Natural killer cell (primary cell): ENCODE data around the gene DLG1. TPM values are rescaled to one million over a fixed set of nuclear protein-coding genes. Genes with fewer than 3 reads are reported as not detected.

Experiments used
- ATAC-seq, 3 donors: fragments of 150-1000 bp in 2 of 3; fragments of 200-7000 bp in 1 of 3; cut with Tn5 transposase; 1 replicate in 1 of 3; 2 replicates in 2 of 3; pipeline ENCODE4 v1.10.0; 2021; ENCODE audit warnings: mild to moderate bottlenecking in 2 of 3, moderate library complexity in 2 of 3
- DNase-seq, 2 donors: peaks; one replicate each; pipeline versions ENCODE4 v3.0.0 to v3.0.0-alpha.2; 2013 to 2021; ENCODE audit warnings: mixed read lengths in 1 of 2
- H3K27ac ChIP-seq: one replicate; pipeline ENCODE4 v1.5.1; 2013; ENCODE audit warnings: mild to moderate bottlenecking, low read length
- H3K27me3 ChIP-seq: one replicate; pipeline ENCODE4 v1.6.1; 2013; ENCODE audit warnings: low read length; ENCODE audit not compliant: control insufficient read depth, insufficient read depth
- H3K36me3 ChIP-seq: one replicate; pipeline ENCODE4 v1.6.1; 2013; ENCODE audit warnings: low read length; ENCODE audit not compliant: control insufficient read depth, insufficient read depth
- H3K4me1 ChIP-seq: one replicate; pipeline ENCODE4 v1.6.1; 2013; ENCODE audit warnings: low read length; ENCODE audit not compliant: control insufficient read depth, insufficient read depth
- H3K4me3 ChIP-seq: one replicate; pipeline ENCODE4 v1.5.1; 2013; ENCODE audit warnings: low read length
- H3K9me3 ChIP-seq: one replicate; pipeline ENCODE4 v1.6.1; 2013; ENCODE audit warnings: low read length; ENCODE audit not compliant: control insufficient read depth, insufficient read depth
- H3K27ac Mint-ChIP-seq, 2 donors: one replicate each; pipeline ENCODE4 v1.8.0; 2022; ENCODE audit warnings: mild to moderate bottlenecking in 2 of 2, mixed read lengths in 2 of 2, moderate library complexity in 1 of 2
- H3K27me3 Mint-ChIP-seq, 2 donors: one replicate each; pipeline ENCODE4 v1.8.0; 2022; ENCODE audit warnings: low read depth in 2 of 2, mixed read lengths in 2 of 2
- H3K36me3 Mint-ChIP-seq: one replicate; pipeline ENCODE4 v1.8.0; 2022; ENCODE audit warnings: mixed read lengths
- H3K4me1 Mint-ChIP-seq, 2 donors: one replicate each; pipeline ENCODE4 v1.8.0; 2022; ENCODE audit warnings: mixed read lengths in 2 of 2
- H3K4me3 Mint-ChIP-seq: one replicate; pipeline ENCODE4 v1.8.0; 2022; ENCODE audit warnings: mild to moderate bottlenecking, moderate library complexity, mixed read lengths
- H3K9me3 Mint-ChIP-seq, 2 donors: one replicate each; pipeline ENCODE4 v1.8.0; 2022; ENCODE audit warnings: mixed read lengths in 2 of 2
- WGBS: methylation state at CpG from one replicate; pipeline ENCODE4 v1.1.7; 2013; ENCODE audit warnings: missing lambda C conversion rate; ENCODE audit not compliant: insufficient coverage; 5-methylcytosine and 5-hydroxymethylcytosine counted together
- intact Hi-C: fragments of 100-400 bp; cut with micrococcal nuclease; formaldehyde crosslinking; loops from one replicate; pipeline ENCODE4 v1.14.2; 2022
- total RNA-seq, 4 donors: library from RNA; stranded (reverse); fragments of 120-200 nt in 1 of 4; gene quantifications; one replicate each; pipeline versions ENCODE4 v1.2.3 to v1.2.4, GENCODE V29; 2013 to 2022
- TF ChIP-seq, protein P1 (sequence below): fragments of 200-600 bp; IDR thresholded peaks from one replicate; pipeline ENCODE4 v1.8.0; 2022; ENCODE audit warnings: antibody characterized with exemption

Gene DLG1
- total RNA-seq, 3 donors from 2014 or later (not counting 1 experiment from before 2014, with no cell fraction given): 82.0 to 91.8 (median 89.0) TPM

DNA sequence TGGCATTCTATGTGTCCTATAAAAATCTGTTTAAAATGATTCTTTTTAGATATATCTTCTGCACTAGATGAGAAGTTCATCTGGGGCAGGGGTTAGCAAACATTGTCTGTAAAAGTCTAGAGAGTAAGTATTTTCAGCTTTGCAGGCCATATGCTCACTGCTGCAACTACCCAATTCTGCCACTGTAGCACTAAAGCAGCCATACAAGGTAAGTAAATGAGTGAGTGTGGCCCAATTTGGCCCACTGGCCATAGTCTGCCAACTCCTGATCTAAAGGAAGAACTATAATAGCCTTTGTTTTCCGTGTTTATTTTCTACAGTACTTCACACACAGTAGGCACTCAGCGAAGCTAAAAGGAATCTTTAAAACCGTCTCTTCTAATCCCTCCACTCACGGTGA, 42.3 kb downstream of the DLG1 start:
- H3K4me1 Mint-ChIP-seq: peaks cover 41 to 43% of the 10 kb centered on the region in 2 donors
- WGBS: 96% methylated on average over 4 of the region's 4 CpGs

DNA sequence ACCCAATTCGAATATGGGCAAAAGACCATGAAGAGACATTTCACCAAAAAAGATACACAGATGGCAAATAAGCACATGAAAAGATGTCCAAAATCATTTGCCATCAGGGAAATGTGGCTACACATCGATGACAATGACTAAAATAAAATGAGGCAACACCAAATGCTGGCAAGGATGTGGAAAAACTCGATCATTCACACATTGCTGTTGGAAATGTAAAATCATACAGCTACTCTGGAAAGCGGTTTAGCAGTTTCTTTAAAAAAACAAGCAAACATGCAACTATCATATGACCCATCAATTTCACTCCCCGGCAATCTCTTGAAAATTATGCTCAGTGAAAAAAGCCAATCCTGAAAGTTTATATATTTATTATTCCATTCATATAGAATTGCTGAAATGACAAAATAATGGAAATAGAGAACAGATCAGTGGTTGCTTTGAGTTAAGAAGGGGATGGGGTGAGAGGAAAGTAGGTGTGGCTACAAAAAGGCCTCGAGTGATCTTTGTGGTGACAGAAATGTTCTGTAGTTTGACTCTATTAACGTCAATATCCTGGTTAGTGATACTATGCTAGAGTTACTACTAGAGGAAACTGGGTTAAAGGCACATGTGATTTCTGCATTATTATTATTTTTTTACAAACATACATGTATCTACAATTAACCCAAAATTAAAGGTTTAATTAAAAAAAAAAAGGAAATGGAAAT, 45.0 kb downstream of the DLG1 start:
- peaks cover 4% of the 10 kb centered on the region for H3K36me3 ChIP-seq
- H3K27me3 ChIP-seq: no peaks in the 10 kb centered on the region
- WGBS: 63% methylated on average over 5 of the region's 7 CpGs
- ATAC-seq (peak; percentile 64 to 81 (median 81)), DNase-seq (peak in 1 of 2 donors; percentile 34)
- no peak overlapping the region for H3K4me3 Mint-ChIP-seq
- no peak overlapping the region for H3K4me3 ChIP-seq
- H3K9me3 Mint-ChIP-seq: peaks cover 2 to 9% of the 10 kb centered on the region in 2 donors
- peaks cover 17% of the 10 kb centered on the region for H3K36me3 Mint-ChIP-seq
- H3K4me1 ChIP-seq: no peaks in the 10 kb centered on the region
- TF ChIP-seq, protein P1, sequence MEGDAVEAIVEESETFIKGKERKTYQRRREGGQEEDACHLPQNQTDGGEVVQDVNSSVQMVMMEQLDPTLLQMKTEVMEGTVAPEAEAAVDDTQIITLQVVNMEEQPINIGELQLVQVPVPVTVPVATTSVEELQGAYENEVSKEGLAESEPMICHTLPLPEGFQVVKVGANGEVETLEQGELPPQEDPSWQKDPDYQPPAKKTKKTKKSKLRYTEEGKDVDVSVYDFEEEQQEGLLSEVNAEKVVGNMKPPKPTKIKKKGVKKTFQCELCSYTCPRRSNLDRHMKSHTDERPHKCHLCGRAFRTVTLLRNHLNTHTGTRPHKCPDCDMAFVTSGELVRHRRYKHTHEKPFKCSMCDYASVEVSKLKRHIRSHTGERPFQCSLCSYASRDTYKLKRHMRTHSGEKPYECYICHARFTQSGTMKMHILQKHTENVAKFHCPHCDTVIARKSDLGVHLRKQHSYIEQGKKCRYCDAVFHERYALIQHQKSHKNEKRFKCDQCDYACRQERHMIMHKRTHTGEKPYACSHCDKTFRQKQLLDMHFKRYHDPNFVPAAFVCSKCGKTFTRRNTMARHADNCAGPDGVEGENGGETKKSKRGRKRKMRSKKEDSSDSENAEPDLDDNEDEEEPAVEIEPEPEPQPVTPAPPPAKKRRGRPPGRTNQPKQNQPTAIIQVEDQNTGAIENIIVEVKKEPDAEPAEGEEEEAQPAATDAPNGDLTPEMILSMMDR: no peak
- peaks cover 13% of the 10 kb centered on the region for H3K9me3 ChIP-seq
- peaks cover 37 to 45% of the 10 kb centered on the region in 2 donors for H3K4me1 Mint-ChIP-seq
- H3K27me3 Mint-ChIP-seq: no peaks in the 10 kb centered on the region
- intact Hi-C loops: no loop called here
- H3K27ac ChIP-seq: no peak overlapping the region
- H3K27ac Mint-ChIP-seq: peak overlapping the region; percentile 66 to 73

More for the DNA sequence above, 42.3 kb downstream of the DLG1 start:
- H3K36me3 Mint-ChIP-seq: no peaks in the 10 kb centered on the region
- intact Hi-C loops: loop anchor here (2.0 to 5.0 kb wide), 2 partner anchors 196 to 255 kb away; no protein-coding TSS in a partner anchor
- H3K4me3 Mint-ChIP-seq: no peak overlapping the region
- no peaks in the 10 kb centered on the region for H3K9me3 Mint-ChIP-seq
- H3K27me3 Mint-ChIP-seq: no peaks in the 10 kb centered on the region
- no peak for DNase-seq
- TF ChIP-seq, protein P1: no peak
- ATAC-seq: no peak
- no peak overlapping the region for H3K27ac Mint-ChIP-seq
- H3K9me3 ChIP-seq: no peaks in the 10 kb centered on the region
- no peaks in the 10 kb centered on the region for H3K27me3 ChIP-seq
- H3K4me1 ChIP-seq: no peaks in the 10 kb centered on the region
- no peak overlapping the region for H3K4me3 ChIP-seq
- H3K27ac ChIP-seq: no peak overlapping the region
- peaks cover 4% of the 10 kb centered on the region for H3K36me3 ChIP-seq

DNA sequence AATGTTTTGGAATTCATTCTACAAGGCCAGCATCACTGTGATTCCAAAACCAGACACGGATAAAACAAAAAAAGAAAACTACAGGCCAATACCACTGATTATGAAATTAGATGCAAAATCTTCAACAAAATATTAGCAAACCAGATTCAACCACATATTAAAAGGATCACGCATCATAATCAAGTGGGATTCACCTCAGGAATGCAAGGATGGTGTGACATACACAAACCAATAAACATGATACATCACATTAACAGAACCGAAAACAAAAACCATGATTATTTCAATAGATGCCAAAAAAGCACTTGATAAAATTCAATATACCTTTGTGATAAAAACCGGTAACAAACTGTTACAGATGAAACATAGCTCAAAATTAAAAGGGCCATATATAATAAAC, 48.9 kb downstream of the DLG1 start:
- DNase-seq: no peak
- Mint-ChIP-seq H3K27ac (no peak overlapping the region), H3K36me3 (peaks cover 26% of the 10 kb centered on the region)

More for the DNA sequence above, 48.9 kb downstream of the DLG1 start:
- no peak for ATAC-seq
- H3K27me3 ChIP-seq: no peaks in the 10 kb centered on the region
- H3K4me1 ChIP-seq: no peaks in the 10 kb centered on the region
- Mint-ChIP-seq H3K9me3 (peaks cover 2 to 9% of the 10 kb centered on the region in 2 donors), H3K4me3 (no peak overlapping the region), H3K27me3 (no peaks in the 10 kb centered on the region), H3K4me1 (peaks cover 36 to 39% of the 10 kb centered on the region in 2 donors)
- peaks cover 25% of the 10 kb centered on the region for H3K9me3 ChIP-seq
- intact Hi-C loops: no loop called here
- TF ChIP-seq, protein P1: no peak
- H3K36me3 ChIP-seq: peaks cover 4% of the 10 kb centered on the region
- H3K27ac ChIP-seq: no peak overlapping the region
- WGBS: 79% methylated on average over 3 of the region's 4 CpGs
- H3K4me3 ChIP-seq: no peak overlapping the region
